Adipocyte (in vitro differentiated cells): ENCODE data around the gene GPS1.
A peak's percentile ranks its signal among the peaks of the same experiment; 100 is the strongest.

Source experiments
- DNase-seq: peaks from one replicate; pipeline ENCODE4 v3.0.0-alpha.2; 2015; ENCODE audit warnings: low read depth
- H3K27me3 ChIP-seq: replicated peaks from 2 replicates; pipeline ENCODE4 v1.7.0; 2013; ENCODE audit warnings: mild to moderate bottlenecking, low read length, moderate library complexity; ENCODE audit not compliant: control insufficient read depth, insufficient read depth
- H3K36me3 ChIP-seq: 2 replicates; pipeline ENCODE4 v1.7.0; 2013; ENCODE audit warnings: low read length, mild to moderate bottlenecking, moderate library complexity; ENCODE audit not compliant: control insufficient read depth, insufficient read depth, severe bottlenecking
- H3K4me1 ChIP-seq: 2 replicates; pipeline ENCODE4 v1.7.0; 2013; ENCODE audit warnings: mild to moderate bottlenecking, low read length, moderate library complexity; ENCODE audit not compliant: control insufficient read depth, insufficient read depth
- H3K4me3 ChIP-seq: 2 replicates; pipeline ENCODE4 v1.7.0; 2013; ENCODE audit warnings: mild to moderate bottlenecking, low read length, moderate library complexity
- H3K9ac ChIP-seq: 2 replicates; pipeline ENCODE4 v1.7.0; 2013; ENCODE audit warnings: mild to moderate bottlenecking, low read length, moderate library complexity
- H3K9me3 ChIP-seq: 2 replicates; pipeline ENCODE4 v1.7.0; 2013; ENCODE audit warnings: mild to moderate bottlenecking, low read length, moderate library complexity; ENCODE audit not compliant: control insufficient read depth

Gene GPS1

DNA sequence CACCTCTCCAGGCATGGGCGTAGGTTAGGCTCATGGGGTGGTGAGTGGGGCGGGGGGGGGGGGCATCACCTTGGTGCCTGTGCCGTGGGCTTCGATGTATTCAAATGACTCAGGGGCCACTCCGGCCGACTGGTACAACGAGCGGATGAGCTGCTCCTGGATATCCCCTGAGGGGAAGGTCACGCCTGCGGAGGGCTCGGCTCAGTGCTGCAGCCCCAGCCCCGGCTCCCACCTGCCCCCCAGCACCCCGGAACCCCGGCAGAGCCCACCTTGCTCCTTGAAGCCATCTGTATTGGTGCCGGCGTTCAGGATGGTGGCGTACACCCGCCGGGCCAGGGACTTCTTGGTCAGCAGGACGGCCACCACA, 40.9 kb downstream of the GPS1 start:
- Histone ChIP-seq H3K27me3 (no peaks in the 10 kb centered on the region), H3K36me3 (peaks cover 88% of the 10 kb centered on the region), H3K9me3 (no peaks in the 10 kb centered on the region), H3K4me1 (peaks cover 7% of the 10 kb centered on the region), H3K9ac (peak overlapping the region; percentile 74), H3K4me3 (peak overlapping the region; percentile 76)
- no peak for DNase-seq

DNA sequence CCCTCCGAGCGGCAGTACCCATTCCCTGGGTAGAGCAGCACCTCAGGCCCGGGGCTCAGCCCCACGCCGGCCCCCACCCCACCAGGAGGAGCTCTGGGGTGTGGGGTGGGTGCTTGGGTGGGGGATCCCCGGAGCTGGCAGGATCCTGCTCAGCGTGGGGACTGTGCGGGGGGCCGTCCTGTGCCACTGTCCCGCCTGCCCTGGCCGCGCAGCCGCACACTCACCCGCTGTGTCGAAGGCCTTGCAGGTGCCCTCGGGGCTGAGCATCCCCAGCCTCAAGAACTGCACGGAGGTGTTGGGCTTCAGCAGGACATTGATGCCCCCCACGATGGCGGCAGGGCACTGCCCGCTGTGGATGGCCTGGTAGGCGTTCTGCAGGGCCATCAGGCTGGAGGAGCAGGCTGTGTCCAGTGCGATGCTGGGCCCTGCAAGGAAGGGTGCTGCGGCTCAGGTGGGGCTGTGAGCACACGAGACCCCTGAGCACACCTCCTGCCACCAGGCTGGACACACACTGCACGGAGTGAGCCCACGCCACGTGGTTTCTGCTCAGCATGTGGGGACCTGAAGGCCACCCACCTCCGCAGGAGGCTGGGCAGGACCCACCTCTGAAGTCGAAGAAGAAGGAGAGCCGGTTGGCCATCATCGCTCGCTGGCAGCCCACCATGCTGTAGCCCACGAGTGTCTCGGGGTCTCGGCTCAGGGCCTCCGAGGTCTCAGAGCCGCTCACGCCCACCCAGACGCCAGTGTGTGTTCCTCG, 41.5 kb downstream of the GPS1 start:
- H3K27me3 ChIP-seq = no peaks in the 10 kb centered on the region
- no peaks in the 10 kb centered on the region for H3K9me3 ChIP-seq
- H3K4me1 ChIP-seq = peaks cover 7% of the 10 kb centered on the region
- DNase-seq = no peak
- peak overlapping the region; percentile 76 for H3K4me3 ChIP-seq
- peaks cover 82% of the 10 kb centered on the region for H3K36me3 ChIP-seq
- H3K9ac ChIP-seq = peak overlapping the region; percentile 74

DNA sequence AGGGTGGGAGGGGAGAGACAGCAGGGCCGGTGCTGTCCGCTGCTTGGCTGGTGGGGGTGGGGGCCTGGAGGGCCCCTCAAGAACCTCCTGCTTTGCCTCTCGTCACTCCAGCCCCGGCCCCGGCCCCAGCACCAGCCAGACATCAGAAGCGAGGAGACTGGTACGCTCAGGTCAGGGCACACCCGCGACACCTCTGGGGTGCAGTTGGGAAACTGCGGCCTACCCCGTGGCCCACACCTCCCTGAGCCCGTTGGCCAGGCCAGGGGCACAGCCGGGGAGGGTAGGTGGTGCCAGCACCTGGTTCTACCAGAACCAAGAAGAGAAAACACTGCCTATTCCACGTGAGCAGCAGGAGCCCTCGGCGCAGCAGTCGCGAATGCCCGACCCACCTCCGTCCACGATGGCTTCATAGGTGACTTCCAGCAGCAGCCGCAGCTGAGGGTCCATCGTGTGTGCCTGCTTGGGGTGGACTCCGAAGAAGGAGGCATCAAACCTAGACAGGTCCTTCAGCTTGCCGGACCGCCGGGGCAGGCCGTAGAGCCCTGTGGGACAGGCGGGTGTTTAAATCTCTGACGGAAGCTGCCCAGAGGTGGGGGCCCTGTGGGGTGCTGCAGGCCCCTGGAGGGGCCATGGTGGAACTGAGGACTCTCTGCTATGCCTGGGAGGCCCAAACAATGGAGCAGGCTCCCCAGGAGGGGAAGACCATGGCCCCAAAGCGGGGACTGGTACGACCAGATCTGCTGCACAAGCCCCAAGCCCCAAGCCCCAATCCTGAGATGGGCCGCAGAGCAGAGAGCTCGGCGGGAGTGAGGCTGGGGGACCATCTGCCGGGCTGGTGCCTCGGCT, 43.5 kb downstream of the GPS1 start:
- DNase-seq = no peak
- H3K4me3 ChIP-seq = peak overlapping the region; percentile 95
- H3K9me3 ChIP-seq = no peaks in the 10 kb centered on the region
- peaks cover 18% of the 10 kb centered on the region for H3K4me1 ChIP-seq
- no peaks in the 10 kb centered on the region for H3K27me3 ChIP-seq
- H3K9ac ChIP-seq = peak overlapping the region; percentile 98
- H3K36me3 ChIP-seq = peaks cover 63% of the 10 kb centered on the region

DNA sequence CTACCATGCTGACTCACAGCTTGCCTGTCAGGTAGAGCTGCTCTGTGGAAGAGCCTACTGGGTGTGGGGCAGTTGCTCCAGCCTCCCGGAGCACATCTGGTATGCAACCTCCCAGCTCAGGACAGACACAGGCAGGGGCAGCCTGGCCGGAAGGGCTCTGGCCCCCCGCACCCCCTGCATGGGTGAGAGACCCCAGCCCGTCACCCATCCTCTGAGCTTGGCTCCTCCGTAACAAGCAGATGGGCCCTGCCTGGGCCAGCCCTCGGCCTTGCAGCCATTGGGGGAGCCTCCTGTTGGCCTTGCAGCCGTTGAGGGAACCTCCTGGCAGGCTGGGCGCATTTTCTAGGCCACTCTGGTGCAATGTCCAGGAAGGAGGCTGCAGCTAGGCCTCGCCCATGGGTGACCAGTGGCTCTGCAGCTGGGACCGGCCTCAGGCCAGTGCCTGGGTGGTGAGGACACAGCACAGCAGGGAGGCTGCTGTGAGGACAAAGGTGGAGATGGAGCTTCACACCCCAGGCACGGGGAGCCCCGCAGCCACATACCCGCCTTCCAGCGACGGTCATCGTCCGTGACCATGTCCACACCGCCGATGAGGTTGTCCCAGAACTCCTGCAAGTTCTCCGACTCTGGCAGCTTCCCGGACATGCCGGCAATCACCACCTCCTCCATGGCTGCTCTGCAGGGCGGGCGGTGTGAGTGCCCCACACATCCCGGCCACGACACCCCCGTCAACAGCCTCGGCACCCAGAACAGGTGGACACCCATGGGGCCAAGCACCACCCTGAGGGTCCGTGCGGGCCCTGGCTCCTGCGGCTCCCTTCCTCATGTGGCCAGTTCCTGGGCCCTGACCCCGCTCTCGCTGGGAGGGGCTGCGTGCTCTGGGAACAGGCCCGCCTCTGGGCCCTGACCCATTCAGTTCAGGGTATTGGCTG, 44.3 kb downstream of the GPS1 start:
- DNase-seq = no peak
- Histone ChIP-seq H3K27me3 (no peaks in the 10 kb centered on the region), H3K36me3 (peaks cover 54% of the 10 kb centered on the region), H3K4me3 (peak overlapping the region; percentile 95), H3K4me1 (peaks cover 23% of the 10 kb centered on the region), H3K9me3 (no peaks in the 10 kb centered on the region), H3K9ac (peak overlapping the region; percentile 98)

DNA sequence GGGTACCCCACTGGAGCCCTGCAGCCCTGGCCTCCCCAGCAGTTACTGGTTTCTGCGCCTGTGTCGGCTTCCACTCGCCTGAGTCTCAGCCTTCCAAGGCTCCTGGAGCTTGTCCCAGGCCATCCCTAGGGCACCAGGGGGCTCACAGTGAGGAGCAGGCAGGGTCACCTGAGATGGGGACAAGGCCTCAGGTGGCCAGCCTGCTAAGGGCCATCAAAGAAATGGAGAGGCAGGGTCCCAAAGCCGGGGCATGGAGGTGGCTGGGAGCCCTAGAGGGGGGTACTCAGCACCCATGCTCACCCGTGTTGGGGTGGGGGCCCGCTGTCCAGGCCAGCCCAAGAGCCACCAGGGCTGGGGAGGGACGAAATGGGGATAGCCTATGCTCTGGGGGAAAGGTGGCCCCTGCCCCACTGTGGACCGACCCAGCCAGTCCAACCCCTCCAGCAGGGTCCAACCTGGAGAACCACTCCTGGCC, 45.0 kb downstream of the GPS1 start:
- peaks cover 27% of the 10 kb centered on the region for H3K4me1 ChIP-seq
- no peaks in the 10 kb centered on the region for H3K27me3 ChIP-seq
- peak overlapping the region; percentile 95 for H3K4me3 ChIP-seq
- peak overlapping the region; percentile 98 for H3K9ac ChIP-seq
- H3K9me3 ChIP-seq = no peaks in the 10 kb centered on the region
- H3K36me3 ChIP-seq = peaks cover 47% of the 10 kb centered on the region
- DNase-seq = no peak

DNA sequence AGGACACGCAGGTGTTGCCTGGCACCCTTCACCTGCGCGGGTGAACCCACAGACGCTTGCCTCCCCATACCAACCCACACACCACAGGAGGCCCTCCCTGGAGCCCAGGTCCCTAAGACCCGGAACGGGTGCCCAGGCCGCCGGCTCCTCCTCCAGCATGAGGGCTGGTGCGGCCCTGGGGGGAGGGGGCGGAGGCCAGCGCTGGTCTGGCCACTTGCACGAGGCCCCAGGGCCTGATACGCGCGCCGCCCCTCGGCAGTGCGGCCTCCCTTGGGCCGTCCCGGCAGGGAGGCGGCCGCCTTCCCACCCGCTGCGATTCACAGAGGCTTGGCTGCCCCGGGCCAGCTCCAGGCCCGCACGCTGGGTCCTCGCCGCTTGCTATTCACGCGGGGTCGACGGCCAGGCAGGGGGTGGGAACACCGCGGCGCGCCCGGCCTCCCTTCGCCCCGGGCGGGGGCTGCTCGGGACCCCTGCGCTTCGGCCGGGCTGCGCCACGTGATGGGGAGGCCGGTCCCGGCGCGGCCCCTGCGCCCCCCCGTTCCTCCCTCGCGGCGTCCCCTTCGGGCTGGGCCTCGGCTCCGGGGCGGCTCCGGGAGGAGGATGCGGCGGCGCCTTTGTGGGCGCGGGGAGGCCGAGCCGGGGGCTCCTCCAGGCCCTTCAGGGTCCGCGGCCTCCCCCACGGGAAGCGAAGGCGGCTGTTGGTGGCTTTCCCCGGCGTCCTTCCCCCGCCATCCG, 45.7 kb downstream of the GPS1 start:
- Histone ChIP-seq H3K9ac (peak overlapping the region; percentile 98), H3K4me3 (peak overlapping the region; percentile 95), H3K9me3 (no peaks in the 10 kb centered on the region), H3K36me3 (peaks cover 41% of the 10 kb centered on the region), H3K4me1 (peaks cover 33% of the 10 kb centered on the region), H3K27me3 (no peaks in the 10 kb centered on the region)
- peak; percentile 76 for DNase-seq

DNA sequence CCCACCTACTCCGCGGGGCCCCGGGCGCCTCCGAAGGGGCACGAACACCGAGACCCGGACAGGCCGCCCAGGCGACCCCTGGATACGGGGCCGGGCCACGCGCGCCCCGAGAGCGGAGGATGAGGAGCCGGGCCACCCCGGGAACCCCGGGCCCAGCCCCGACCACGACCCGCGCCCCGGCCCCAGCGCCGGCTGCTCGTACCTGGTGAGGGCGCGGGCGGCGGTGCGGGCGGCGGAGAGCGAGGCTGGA, 46.1 kb downstream of the GPS1 start:
- DNase-seq = no peak
- no peaks in the 10 kb centered on the region for H3K9me3 ChIP-seq
- H3K4me1 ChIP-seq = peaks cover 34% of the 10 kb centered on the region
- peak overlapping the region; percentile 95 for H3K4me3 ChIP-seq
- H3K27me3 ChIP-seq = no peaks in the 10 kb centered on the region
- peak overlapping the region; percentile 98 for H3K9ac ChIP-seq
- peaks cover 38% of the 10 kb centered on the region for H3K36me3 ChIP-seq

DNA sequence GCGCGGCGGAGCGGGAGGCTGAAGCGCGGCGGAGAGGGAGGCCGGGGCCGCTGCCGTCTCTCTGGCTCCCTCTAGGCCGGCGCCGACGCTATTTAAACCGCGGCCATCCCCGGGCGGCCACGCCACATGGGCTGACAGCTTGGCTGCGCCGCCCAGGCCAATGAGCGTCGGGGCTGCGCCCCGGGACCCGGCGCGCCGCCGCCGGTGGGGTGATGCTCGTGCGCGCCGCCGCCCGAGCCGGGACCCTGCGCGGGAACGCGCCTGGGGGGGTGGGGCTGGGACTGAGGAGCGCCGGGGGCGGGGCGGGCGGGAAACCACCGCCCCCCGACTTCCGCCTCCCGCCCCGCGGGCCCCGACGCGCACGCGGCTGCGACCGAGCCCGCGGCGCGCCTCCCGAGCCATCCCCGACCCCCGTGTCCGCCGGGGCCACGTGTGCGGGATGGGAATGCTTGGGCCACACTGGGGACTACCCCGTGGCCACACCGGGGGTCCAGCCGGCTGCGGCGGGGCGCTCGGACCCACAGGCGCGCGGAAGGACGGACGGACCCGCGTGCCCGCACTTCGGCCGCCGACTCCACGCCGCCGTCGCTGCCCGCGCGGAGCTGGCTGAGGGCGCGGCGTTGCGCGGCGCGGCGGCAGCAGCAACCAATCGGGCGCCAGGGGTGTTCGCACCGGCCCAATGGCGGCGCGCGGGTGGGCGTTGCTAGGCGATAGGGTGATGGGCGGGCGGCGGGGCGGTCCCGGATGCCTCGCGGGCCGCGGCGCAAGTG, 46.7 kb downstream of the GPS1 start, which contains the start of gene FASN:
Gene FASN, minus strand, starts transcription at position 68 of the 770 bp plus-strand sequence. CDS start 1,791 bp downstream, outside the sequence.
- peak within 1 kb of the TSS; percentile 98 for H3K9ac ChIP-seq
- H3K4me1 ChIP-seq = peaks cover 38% of the 10 kb centered on the region
- H3K27me3 ChIP-seq = no peaks in the 10 kb centered on the region
- H3K36me3 ChIP-seq = peaks cover 33% of the 10 kb centered on the region
- DNase-seq = peak; percentile 98
- H3K4me3 ChIP-seq = peak within 1 kb of the TSS; percentile 95
- H3K9me3 ChIP-seq = no peaks in the 10 kb centered on the region

DNA sequence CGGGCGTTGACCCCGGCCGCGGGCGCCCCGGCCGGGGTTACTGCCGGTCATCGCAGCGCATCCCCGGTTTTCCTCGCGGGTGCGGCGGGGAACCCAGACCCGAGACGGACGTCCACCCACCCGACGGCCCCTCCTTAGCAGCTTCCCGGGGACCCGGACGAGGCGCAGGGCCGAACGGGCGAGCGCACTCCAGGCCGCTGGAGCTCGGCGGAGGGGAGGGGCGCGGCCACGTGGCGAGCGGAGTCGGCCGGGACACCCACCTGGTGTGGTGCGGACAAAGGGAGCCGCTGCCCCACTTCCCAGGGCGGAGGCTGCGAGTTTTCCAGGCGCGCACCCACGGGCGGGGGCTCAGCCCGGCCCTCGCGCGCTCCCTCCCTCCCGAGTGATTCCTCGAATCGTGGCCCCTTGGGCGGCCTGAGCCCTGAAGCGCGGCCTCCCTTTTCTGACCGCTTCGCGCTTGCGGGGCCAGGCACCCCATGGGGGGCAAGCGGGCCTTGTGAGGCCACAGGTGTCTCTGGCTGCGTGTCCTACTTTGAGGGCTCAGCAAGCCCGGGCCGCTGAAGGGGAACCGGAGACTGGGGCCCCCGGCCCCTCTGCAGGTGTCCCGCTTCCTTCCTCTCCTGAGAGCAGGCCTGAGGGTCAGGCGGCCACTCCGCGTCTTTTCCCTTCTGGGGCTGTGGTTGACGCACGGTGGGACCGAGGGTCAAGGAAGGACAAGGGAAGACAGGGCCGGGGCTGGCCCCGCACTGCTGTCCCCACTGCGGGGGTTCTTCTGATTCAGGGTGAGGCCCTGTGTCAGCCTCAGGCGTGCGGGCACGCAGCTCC, 47.5 kb downstream of the GPS1 start:
- Histone ChIP-seq H3K9ac (peak overlapping the region; percentile 83), H3K27me3 (no peaks in the 10 kb centered on the region), H3K36me3 (peaks cover 26% of the 10 kb centered on the region), H3K4me1 (peaks cover 46% of the 10 kb centered on the region), H3K9me3 (no peaks in the 10 kb centered on the region), H3K4me3 (peak overlapping the region; percentile 78)
- no peak for DNase-seq
